Epidermal melanocyte (primary cell): ENCODE results near the gene ATP6V1B1.
A peak's percentile ranks its signal among the peaks of the same experiment; 100 is the strongest.

Source experiments
- DNase-seq: peaks from one replicate; pipeline ENCODE4 v3.0.0; 2011; ENCODE audit warnings: low spot score; ENCODE audit not compliant: insufficient read length

The ATP6V1B1 gene

GRCh38 chr2:70901227-70902066 is 34.3 kb upstream of the ATP6V1B1 start:
- no peak for DNase-seq

- DNase-seq: no peak
Observed at GRCh38 chr2:70902067-70902442, 33.6 kb upstream of the ATP6V1B1 start.

GRCh38 chr2:70902579-70902978 is 33.1 kb upstream of the ATP6V1B1 start:
- DNase-seq: no peak

- no peak for DNase-seq
Observed at GRCh38 chr2:70903171-70903570, 32.5 kb upstream of the ATP6V1B1 start.

GRCh38 chr2:70903641-70904340 is 31.9 kb upstream of the ATP6V1B1 start:
- no peak for DNase-seq

GRCh38 chr2:70904371-70905216 is 31.1 kb upstream of the ATP6V1B1 start:
- no peak for DNase-seq

GRCh38 chr2:70905443-70906421 is 30.0 kb upstream of the ATP6V1B1 start:
- DNase-seq: no peak

GRCh38 chr2:70906439-70907005 is 29.2 kb upstream of the ATP6V1B1 start:
- DNase-seq: no peak

- no peak for DNase-seq
Observed at GRCh38 chr2:70907130-70908057, 28.3 kb upstream of the ATP6V1B1 start.

- no peak for DNase-seq
Observed at GRCh38 chr2:70916291-70916690, 19.4 kb upstream of the ATP6V1B1 start.

- no peak for DNase-seq
Observed at GRCh38 chr2:70918016-70918415, 17.7 kb upstream of the ATP6V1B1 start.

GRCh38 chr2:70919672-70920366 is 15.9 kb upstream of the ATP6V1B1 start:
- DNase-seq: peak; percentile 45

- DNase-seq: no peak
Observed at GRCh38 chr2:70920367-70920715, 15.4 kb upstream of the ATP6V1B1 start.

GRCh38 chr2:70921031-70921430 is 14.7 kb upstream of the ATP6V1B1 start:
- no peak for DNase-seq

- no peak for DNase-seq
Observed at GRCh38 chr2:70921839-70922234, 13.9 kb upstream of the ATP6V1B1 start.

GRCh38 chr2:70922235-70923234 is 13.2 kb upstream of the ATP6V1B1 start:
- no peak for DNase-seq

- no peak for DNase-seq
Observed at GRCh38 chr2:70923378-70924015, 12.2 kb upstream of the ATP6V1B1 start.
